Activated naive CD8-positive, alpha-beta T cell treated with anti-CD3 and anti-CD28 coated beads, Interleukin-2, amount 50 U/mL, for 24 hours (primary cell): ENCODE measurements around the gene UNC5CL.

Experiments used
- ATAC-seq: fragments of 150-1000 bp; cut with Tn5 transposase; one replicate; pipeline ENCODE4 v1.10.0; 2021
- DNase-seq: peaks from one replicate; pipeline ENCODE4 v3.0.0; 2021
- H3K27ac Mint-ChIP-seq: one replicate; pipeline ENCODE4 v1.8.0; 2021; ENCODE audit warnings: mild to moderate bottlenecking, mixed read lengths
- H3K27me3 Mint-ChIP-seq: one replicate; pipeline ENCODE4 v1.8.0; 2021; ENCODE audit warnings: mixed read lengths
- H3K36me3 Mint-ChIP-seq: one replicate; pipeline ENCODE4 v1.8.0; 2021; ENCODE audit warnings: low read depth, mixed read lengths
- H3K4me1 Mint-ChIP-seq: one replicate; pipeline ENCODE4 v1.8.0; 2021; ENCODE audit warnings: mixed read lengths
- H3K4me3 Mint-ChIP-seq: one replicate; pipeline ENCODE4 v1.8.0; 2021; ENCODE audit warnings: mild to moderate bottlenecking, moderate library complexity, mixed read lengths
- H3K9me3 Mint-ChIP-seq: one replicate; pipeline ENCODE4 v1.8.0; 2021; ENCODE audit warnings: mixed read lengths

The UNC5CL gene

DNA sequence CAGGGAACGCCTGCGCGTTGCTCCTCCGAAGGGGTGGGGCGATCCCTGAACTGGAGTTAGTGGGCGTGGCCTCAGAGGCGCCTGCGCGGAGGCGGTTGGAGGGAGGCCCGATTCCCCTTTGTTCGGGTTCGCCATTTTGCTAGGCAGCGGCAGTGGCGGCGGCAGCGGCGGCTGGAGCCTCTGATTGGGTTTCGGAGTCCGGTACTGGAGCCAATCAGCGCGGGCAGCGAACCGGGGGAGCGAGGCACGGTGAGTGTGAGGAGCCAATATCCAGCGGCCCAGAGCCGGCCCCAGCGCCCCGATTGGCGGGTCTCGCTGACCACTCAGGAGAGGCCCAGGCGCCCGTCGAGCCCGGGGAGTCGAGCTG is 33.8 kb upstream of the UNC5CL start, which contains the start of gene NFYA:
NFYA (plus strand) TSS at position 139 of the 367 bp plus-strand sequence. CDS start 6,116 bp downstream, outside the sequence.
- H3K9me3 Mint-ChIP-seq: no peaks in the 10 kb centered on the region
- DNase-seq (peak; percentile 100), ATAC-seq (peak; percentile 83)
- peaks cover 60% of the 10 kb centered on the region for H3K4me1 Mint-ChIP-seq
- H3K27ac Mint-ChIP-seq: peak within 1 kb of the TSS; percentile 96
- H3K27me3 Mint-ChIP-seq: no peaks in the 10 kb centered on the region
- peaks cover 30% of the 10 kb centered on the region for H3K36me3 Mint-ChIP-seq
- H3K4me3 Mint-ChIP-seq: peak within 1 kb of the TSS; percentile 93

DNA sequence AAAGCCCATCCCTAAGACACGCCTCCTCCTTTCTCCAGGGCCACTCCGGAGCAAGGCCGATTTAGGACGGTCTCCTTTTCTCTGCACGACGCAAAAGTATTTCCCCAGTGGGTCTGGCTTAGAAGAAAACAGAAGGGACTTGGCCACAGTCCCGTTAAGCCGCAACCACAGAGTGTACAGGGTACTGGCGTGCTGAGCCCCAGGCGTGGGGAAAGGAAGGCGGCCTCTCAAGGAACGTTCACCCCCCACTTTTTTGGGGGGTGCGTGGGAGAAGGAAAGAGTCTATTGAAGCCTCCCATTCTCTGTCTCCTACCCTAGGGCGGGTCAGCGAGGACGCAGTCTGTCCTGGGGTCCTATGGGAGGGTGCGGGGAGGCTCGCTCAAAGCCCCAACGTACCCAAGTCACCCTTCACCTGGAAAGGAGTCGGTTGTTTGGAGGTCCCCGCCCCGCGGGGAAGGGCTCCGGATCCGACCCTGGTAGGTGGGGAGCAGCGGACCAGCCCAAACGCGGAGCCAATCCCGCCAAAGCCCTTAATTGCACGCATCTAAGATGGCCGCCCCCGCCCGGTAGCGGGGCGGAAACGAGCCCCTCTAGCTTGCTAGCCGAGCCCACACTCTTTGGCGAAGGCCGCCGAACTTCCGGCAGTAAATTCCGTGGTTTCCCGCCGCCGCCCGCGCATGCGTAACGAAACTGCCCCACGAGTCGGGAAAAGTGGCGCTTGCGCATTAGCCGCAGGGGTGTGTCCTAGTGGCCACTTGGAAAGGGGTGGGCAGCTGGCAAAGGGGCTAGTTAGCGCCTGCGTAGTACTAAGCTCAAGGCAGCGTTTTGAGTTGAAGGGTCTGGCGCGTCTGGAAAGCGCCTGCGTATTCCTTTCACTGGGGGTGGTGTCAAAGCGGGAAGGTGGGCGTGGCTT is 33.2 kb upstream of the UNC5CL start, which contains the start of gene OARD1:
OARD1 (minus strand) TSS at position 434 of the 913 bp plus-strand sequence. CDS start 722 bp downstream, outside the sequence.
- H3K27me3 Mint-ChIP-seq: no peaks in the 10 kb centered on the region
- ATAC-seq (peak; percentile 84), DNase-seq (peak; percentile 99)
- H3K4me3 Mint-ChIP-seq: peak within 1 kb of the TSS; percentile 93
- peaks cover 55% of the 10 kb centered on the region for H3K4me1 Mint-ChIP-seq
- peaks cover 37% of the 10 kb centered on the region for H3K36me3 Mint-ChIP-seq
- peak within 1 kb of the TSS; percentile 96 for H3K27ac Mint-ChIP-seq
- no peaks in the 10 kb centered on the region for H3K9me3 Mint-ChIP-seq

DNA sequence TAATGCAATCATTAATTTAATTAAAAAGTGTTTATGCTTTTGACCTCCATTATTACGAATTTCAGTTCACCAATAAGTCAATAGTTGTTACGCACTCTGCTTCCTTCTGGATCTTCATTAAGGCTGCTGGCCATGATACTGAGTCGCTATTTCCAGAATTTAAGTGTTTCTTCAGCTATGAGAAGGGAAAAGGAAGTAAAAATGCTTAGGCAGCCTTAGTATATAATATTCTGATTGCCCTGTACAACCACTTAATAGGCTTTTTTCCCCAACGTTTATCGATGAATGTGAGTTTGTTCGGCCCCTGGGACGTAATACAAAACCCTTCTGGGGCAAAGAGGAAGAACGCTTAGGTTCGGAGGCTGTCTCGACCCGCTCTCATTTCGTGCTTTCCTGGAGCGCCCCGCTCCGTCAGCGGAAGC is 32.5 kb upstream of the UNC5CL start:
- Mint-ChIP-seq H3K9me3 (no peaks in the 10 kb centered on the region), H3K4me3 (peak overlapping the region; percentile 92), H3K4me1 (peaks cover 55% of the 10 kb centered on the region), H3K27ac (peak overlapping the region; percentile 96), H3K27me3 (no peaks in the 10 kb centered on the region), H3K36me3 (peaks cover 43% of the 10 kb centered on the region)
- ATAC-seq (no peak), DNase-seq (no peak)

DNA sequence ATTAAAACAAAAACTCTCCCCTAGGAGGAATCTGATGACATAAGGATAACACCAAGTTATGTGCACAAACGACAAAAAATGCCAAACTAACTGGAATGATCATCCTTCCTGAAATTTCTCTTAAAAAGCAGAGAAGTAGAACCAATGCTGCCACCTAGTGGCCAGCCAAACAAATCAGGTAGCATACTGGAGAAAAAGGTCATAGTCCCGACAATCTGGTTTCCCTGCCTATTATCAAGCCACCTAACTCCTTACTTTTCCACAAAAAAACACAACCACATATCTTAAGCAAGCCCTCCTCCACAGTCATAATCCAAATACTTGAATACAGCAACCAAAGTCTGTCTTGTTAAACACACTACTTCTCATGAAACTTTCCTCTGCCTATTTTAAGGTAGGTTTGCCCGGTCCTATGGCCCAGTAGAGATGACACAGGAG is 27.9 kb upstream of the UNC5CL start:
- peaks cover 59% of the 10 kb centered on the region for H3K36me3 Mint-ChIP-seq
- H3K4me3 Mint-ChIP-seq: no peak overlapping the region
- peaks cover 28% of the 10 kb centered on the region for H3K4me1 Mint-ChIP-seq
- H3K9me3 Mint-ChIP-seq: no peaks in the 10 kb centered on the region
- H3K27ac Mint-ChIP-seq: no peak overlapping the region
- DNase-seq (peak; percentile 72), ATAC-seq (no peak)
- no peaks in the 10 kb centered on the region for H3K27me3 Mint-ChIP-seq

DNA sequence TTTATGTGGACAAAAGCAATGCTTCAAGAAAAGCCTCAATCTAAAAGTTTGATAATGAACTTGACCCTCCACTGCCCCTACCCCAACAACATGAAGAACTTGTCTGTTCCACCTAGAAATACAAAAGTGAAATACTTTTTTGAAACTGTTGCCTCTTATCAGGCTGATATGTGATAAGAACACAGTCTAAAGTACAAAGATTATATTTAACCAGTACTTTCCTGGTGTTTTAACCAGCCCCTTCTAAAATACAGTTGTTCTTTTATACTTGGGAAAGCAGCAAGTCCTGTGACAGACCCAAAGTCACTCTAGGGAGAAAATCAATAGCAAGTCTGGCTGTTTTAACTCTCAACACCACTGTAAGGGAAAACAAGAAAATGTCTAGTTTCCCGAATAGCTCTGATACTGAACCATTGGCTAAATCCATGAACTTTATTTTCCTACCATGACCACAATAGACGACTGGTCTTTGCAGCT is 26.6 kb upstream of the UNC5CL start:
- ATAC-seq (no peak), DNase-seq (no peak)
- peaks cover 59% of the 10 kb centered on the region for H3K36me3 Mint-ChIP-seq
- H3K27ac Mint-ChIP-seq: no peak overlapping the region
- H3K4me1 Mint-ChIP-seq: peaks cover 19% of the 10 kb centered on the region
- H3K27me3 Mint-ChIP-seq: no peaks in the 10 kb centered on the region
- no peak overlapping the region for H3K4me3 Mint-ChIP-seq
- no peaks in the 10 kb centered on the region for H3K9me3 Mint-ChIP-seq

DNA sequence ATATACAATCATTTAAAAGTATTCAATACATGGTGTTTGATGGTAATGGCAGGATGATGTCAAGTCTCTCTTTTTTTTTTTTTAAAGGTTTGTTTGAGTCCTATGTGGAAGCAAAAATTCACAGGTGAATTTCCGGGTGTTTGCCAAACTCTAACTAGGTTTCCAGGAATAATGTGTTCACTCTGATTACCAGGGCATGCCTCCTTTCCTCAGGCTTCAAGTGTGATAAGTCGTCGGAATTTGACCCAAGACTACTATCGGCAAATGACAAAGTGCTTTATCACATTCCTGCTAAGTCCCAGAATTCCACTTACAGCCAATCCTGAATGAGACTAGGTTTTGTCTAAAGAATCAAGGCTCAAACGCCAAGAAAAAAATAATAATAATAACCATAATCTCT is 25.8 kb upstream of the UNC5CL start:
- no peak for ATAC-seq
- H3K27ac Mint-ChIP-seq: no peak overlapping the region
- no peaks in the 10 kb centered on the region for H3K27me3 Mint-ChIP-seq
- no peak for DNase-seq
- peaks cover 56% of the 10 kb centered on the region for H3K36me3 Mint-ChIP-seq
- H3K9me3 Mint-ChIP-seq: no peaks in the 10 kb centered on the region
- no peak overlapping the region for H3K4me3 Mint-ChIP-seq
- H3K4me1 Mint-ChIP-seq: peaks cover 16% of the 10 kb centered on the region

DNA sequence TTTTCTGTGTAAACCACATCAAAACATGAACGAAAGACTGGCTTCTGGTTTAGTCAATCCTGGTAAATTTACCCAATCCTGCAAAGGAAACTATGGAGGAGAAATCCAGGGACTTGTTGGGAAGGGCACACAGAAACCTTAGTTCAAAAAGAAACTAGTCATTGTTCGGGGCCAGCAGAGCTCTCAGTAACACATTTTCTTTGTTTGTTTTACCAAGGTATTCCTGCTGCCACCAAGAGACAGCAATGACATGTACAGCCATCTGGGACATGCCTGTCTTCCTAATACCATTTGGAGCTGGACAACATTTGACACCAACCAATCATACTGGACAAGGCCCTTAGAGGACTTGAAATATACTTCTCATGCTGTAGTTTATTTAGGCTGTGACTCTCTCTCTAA is 24.9 kb upstream of the UNC5CL start:
- Mint-ChIP-seq H3K9me3 (no peaks in the 10 kb centered on the region), H3K4me3 (no peak overlapping the region), H3K4me1 (peaks cover 12% of the 10 kb centered on the region), H3K27me3 (no peaks in the 10 kb centered on the region), H3K27ac (no peak overlapping the region), H3K36me3 (peaks cover 50% of the 10 kb centered on the region)
- DNase-seq: no peak
- ATAC-seq: no peak

DNA sequence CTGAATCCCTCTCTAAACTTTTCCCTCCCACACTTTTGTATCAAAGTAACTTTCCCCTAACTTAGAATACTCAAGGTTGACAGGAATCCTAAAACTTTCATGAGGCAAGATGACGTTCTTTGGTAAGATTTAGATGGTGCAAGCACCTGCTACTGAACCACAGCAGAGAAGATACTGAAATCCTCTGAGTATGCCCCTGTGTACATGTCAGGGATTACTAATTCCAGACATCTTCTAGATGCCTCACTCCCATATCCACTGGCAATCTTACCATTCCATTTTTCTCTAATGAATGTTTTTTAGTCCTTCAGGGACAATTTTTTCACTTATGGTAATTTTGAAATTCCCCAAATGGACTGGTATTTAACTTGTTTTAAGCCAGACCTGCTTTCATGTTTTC is 23.0 kb upstream of the UNC5CL start:
- Mint-ChIP-seq H3K9me3 (no peaks in the 10 kb centered on the region), H3K27me3 (no peaks in the 10 kb centered on the region), H3K36me3 (peaks cover 40% of the 10 kb centered on the region), H3K4me3 (no peak overlapping the region), H3K4me1 (peaks cover 17% of the 10 kb centered on the region), H3K27ac (no peak overlapping the region)
- no peak for DNase-seq
- no peak for ATAC-seq

DNA sequence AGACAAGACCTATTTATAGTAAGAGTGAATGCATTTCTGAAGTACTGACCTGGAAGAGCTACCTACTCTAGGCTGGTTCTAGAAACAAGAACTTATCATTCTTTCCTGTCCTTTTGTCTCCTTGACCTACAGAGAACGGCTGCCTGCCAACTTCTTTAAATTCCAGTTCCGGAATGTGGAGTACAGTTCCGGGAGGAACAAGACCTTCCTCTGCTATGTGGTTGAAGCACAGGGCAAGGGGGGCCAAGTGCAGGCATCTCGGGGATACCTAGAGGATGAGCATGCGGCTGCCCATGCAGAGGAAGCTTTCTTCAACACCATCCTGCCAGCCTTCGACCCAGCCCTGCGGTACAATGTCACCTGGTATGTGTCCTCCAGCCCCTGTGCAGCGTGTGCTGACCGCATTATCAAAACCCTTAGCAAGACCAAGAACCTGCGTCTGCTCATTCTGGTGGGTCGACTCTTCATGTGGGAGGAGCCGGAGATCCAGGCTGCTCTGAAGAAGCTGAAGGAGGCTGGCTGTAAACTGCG is 22.2 kb upstream of the UNC5CL start:
- Mint-ChIP-seq H3K9me3 (no peaks in the 10 kb centered on the region), H3K36me3 (peaks cover 33% of the 10 kb centered on the region), H3K27ac (no peak overlapping the region), H3K27me3 (no peaks in the 10 kb centered on the region), H3K4me1 (peaks cover 11% of the 10 kb centered on the region), H3K4me3 (no peak overlapping the region)
- DNase-seq (no peak), ATAC-seq (no peak)

DNA sequence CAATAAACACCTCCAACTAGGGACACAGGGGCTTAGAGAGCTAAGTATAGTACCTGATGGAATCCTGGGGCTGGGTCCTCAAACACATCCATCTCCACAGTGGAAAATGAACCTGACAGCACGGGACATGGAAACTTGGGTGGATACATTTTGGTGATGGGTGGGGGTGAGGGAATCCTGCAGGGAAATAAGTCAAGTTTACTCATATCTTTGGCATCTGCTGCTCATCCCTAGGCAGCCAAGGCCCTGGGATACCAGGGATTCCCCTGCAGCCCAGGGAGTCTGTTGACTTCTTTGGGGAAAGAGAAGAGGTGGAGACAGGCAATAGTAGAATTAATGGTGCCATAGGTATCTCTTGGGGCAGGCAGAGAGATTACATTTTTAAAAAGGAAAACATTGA is 20.5 kb upstream of the UNC5CL start:
- DNase-seq: no peak
- H3K36me3 Mint-ChIP-seq: peaks cover 21% of the 10 kb centered on the region

DNA sequence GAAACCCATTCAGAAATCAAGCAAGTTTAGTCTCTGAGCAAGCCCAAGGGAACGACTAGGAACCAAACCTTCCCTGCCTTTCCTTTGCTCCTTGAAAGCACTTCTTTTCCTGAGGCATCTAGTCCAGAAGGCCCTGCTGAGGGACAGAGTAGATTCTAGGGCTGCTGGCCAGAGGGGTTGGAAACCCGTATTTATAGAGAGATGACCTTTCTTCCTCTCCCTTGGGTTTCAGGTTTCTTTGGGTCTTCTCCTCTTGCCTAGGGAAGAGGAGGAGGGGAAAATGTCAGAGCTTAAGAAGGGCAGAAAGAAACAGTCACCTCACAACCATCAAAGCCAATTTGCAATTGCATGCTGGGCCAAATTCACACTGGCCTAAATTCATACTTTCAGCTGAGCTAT is 19.8 kb upstream of the UNC5CL start:
- Mint-ChIP-seq H3K9me3 (no peaks in the 10 kb centered on the region), H3K27ac (no peak overlapping the region), H3K4me1 (peaks cover 5% of the 10 kb centered on the region), H3K27me3 (no peaks in the 10 kb centered on the region), H3K4me3 (no peak overlapping the region), H3K36me3 (peaks cover 15% of the 10 kb centered on the region)
- DNase-seq (no peak), ATAC-seq (no peak)

More for the DNA sequence above, 20.5 kb upstream of the UNC5CL start:
- no peaks in the 10 kb centered on the region for H3K27me3 Mint-ChIP-seq
- no peak overlapping the region for H3K4me3 Mint-ChIP-seq
- no peak for ATAC-seq
- H3K27ac Mint-ChIP-seq: no peak overlapping the region
- H3K9me3 Mint-ChIP-seq: no peaks in the 10 kb centered on the region
- H3K4me1 Mint-ChIP-seq: peaks cover 8% of the 10 kb centered on the region

DNA sequence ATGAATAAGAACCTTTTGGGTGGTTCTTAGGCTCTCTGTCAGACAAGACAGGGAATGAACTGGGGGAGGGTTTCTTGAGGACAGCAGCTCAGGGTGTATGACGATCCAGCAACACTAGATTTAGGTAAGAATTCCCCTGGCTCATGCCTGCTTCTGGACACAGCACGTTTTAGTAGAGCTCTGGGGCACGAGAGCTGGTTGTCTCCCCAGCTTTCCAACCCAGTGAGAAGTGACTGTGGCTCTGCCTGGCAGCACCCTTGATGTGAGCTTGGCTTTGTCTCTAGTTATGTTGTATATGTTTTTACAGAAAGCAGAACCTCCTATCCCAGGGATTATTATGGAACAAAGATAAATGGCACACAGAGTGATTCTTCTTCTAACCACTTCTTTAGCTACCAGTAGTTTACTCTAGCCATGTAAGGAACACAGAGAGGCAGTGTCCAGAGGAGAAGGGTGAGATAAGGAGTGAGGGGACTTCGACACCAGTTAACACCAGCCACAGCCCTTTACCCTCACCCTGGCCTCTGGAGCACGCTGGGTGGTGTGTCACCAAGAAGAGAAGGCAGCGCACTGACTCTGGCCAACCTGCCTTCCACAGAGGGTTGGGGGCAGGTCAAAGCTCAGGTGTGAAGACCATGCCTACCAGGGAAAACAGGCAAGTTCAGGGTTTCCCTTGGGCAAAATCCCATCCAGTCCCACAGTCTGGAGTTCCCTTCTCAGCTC is 17.9 kb upstream of the UNC5CL start:
- no peaks in the 10 kb centered on the region for H3K27me3 Mint-ChIP-seq
- DNase-seq (no peak), ATAC-seq (no peak)
- H3K36me3 Mint-ChIP-seq: peaks cover 8% of the 10 kb centered on the region
- H3K4me1 Mint-ChIP-seq: peaks cover 14% of the 10 kb centered on the region
- H3K9me3 Mint-ChIP-seq: no peaks in the 10 kb centered on the region
- no peak overlapping the region for H3K27ac Mint-ChIP-seq
- H3K4me3 Mint-ChIP-seq: no peak overlapping the region

DNA sequence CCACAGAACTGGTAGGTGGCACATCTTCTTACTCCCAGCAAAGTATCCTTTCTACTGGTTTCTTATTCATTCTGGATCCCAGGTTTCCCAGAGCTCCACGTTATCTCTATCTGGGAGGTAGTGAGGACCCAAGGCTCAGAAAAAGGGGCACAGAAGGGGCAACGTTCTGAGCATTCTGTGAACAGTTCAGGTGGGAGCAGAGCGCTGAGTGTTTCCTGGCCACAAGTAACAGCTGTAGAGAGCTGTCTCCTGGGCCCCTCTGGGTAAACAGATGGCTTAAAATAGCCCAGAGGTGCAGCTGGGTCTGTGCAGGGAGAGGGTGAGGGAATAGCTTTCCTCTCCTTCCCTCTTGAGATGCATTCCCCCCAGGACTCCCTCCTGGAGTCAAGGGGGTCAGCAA is 16.1 kb upstream of the UNC5CL start:
- H3K27ac Mint-ChIP-seq: no peak overlapping the region
- no peaks in the 10 kb centered on the region for H3K27me3 Mint-ChIP-seq
- ATAC-seq (no peak), DNase-seq (no peak)
- peaks cover 19% of the 10 kb centered on the region for H3K4me1 Mint-ChIP-seq
- peaks cover 7% of the 10 kb centered on the region for H3K36me3 Mint-ChIP-seq
- H3K4me3 Mint-ChIP-seq: no peak overlapping the region
- no peaks in the 10 kb centered on the region for H3K9me3 Mint-ChIP-seq

DNA sequence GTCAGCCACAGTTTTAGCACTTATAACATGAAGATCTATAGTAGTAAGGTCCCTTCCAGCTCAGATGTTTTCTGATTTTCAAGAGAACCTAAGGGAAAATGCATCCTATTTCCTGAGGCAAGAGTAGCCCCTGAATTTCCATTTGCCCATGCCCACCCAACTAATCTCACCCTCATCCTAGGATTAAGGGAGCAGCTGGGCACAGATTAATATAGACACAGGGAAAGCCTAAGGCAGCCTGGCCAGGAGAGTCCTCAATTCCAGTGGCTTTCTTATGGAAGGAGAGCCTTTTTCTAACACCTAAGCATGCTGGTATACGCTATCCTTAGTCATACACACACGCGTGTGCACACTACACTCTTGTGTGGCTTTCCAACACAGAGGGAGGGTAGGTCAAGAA is 15.5 kb upstream of the UNC5CL start:
- no peak overlapping the region for H3K4me3 Mint-ChIP-seq
- ATAC-seq (no peak), DNase-seq (no peak)
- H3K27ac Mint-ChIP-seq: no peak overlapping the region
- peaks cover 19% of the 10 kb centered on the region for H3K4me1 Mint-ChIP-seq
- H3K27me3 Mint-ChIP-seq: no peaks in the 10 kb centered on the region
- H3K36me3 Mint-ChIP-seq: peaks cover 5% of the 10 kb centered on the region
- H3K9me3 Mint-ChIP-seq: no peaks in the 10 kb centered on the region
